Nephron (organoid): ENCODE data around the gene TIMP3.
A peak's percentile ranks its signal among the peaks of the same experiment; 100 is the strongest.

Experiments used
- H3K27ac Mint-ChIP-seq, 3 experiments: 2 replicates each; pipeline ENCODE4 v1.8.0; 2020; ENCODE audit warnings: mixed read lengths in 3 of 3, mild to moderate bottlenecking in 2 of 3, moderate library complexity in 1 of 3
- H3K27me3 Mint-ChIP-seq: 2 replicates; pipeline ENCODE4 v1.8.0; 2021; ENCODE audit warnings: low read depth, mild to moderate bottlenecking, moderate library complexity, mixed read lengths
- H3K36me3 Mint-ChIP-seq: 2 replicates; pipeline ENCODE4 v1.8.0; 2020; ENCODE audit warnings: low read depth, mixed read lengths
- H3K4me1 Mint-ChIP-seq: 2 replicates; pipeline ENCODE4 v1.8.0; 2020; ENCODE audit warnings: mixed read lengths
- H3K4me3 Mint-ChIP-seq, 3 experiments: 2 replicates each; pipeline ENCODE4 v1.8.0; 2020; ENCODE audit warnings: mild to moderate bottlenecking in 3 of 3, mixed read lengths in 3 of 3, moderate library complexity in 2 of 3
- H3K9me3 Mint-ChIP-seq: 2 replicates; pipeline ENCODE4 v1.8.0; 2020; ENCODE audit warnings: mixed read lengths
- TF ChIP-seq, protein P1 (sequence below), 3 experiments: fragments of 200-600 bp; sonication (generic); IDR thresholded peaks; one replicate each; pipeline ENCODE4 v1.5.0; 2021; ENCODE audit warnings: antibody characterized with exemption in 3 of 3; ENCODE audit not compliant: unreplicated experiment in 3 of 3

The TIMP3 gene

DNA sequence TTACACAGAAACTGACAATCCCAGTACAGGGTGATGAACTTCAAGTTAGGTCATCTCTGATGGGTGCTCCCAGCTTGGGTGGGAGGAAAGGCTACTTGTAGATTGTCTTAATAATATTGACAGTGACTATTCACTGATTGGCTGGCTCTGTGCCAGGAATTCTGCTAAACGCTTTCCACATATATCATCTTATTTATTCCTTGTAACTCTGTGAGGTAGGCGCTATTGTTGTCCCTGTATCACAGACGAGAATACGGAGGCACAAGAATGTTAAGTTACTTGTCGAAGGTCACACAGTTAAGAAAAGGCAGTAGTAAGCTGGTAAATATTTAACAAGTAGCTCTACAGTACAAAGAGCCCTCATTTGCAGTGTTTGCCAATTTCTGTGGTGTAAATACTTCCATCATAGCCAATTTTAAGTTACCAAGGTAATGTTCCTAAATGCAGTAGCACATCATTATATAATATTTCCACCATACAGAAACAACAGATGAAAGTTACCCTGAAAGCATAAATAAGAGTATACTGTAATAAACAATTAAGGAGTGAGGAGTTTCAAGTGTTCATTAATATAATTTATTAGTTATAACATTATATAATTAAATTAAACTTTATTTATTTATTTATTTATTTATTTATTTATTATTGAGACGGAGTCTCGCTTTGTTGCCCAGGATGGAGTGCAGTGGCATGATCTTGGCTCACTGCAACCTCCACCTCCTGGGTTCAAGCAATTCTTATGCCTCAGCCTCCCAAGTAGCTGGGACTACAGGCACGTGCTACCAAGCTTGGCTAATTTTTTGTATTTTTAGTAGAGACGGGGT lies 11.5 kb upstream of the TIMP3 start:
- TF ChIP-seq, protein P1, sequence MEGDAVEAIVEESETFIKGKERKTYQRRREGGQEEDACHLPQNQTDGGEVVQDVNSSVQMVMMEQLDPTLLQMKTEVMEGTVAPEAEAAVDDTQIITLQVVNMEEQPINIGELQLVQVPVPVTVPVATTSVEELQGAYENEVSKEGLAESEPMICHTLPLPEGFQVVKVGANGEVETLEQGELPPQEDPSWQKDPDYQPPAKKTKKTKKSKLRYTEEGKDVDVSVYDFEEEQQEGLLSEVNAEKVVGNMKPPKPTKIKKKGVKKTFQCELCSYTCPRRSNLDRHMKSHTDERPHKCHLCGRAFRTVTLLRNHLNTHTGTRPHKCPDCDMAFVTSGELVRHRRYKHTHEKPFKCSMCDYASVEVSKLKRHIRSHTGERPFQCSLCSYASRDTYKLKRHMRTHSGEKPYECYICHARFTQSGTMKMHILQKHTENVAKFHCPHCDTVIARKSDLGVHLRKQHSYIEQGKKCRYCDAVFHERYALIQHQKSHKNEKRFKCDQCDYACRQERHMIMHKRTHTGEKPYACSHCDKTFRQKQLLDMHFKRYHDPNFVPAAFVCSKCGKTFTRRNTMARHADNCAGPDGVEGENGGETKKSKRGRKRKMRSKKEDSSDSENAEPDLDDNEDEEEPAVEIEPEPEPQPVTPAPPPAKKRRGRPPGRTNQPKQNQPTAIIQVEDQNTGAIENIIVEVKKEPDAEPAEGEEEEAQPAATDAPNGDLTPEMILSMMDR (IDR thresholded peaks at IDR 0.05; ENCODE audit: unreplicated experiment in 3 of 3), result no peak
- Mint-ChIP-seq H3K36me3 (no peaks in the 10 kb centered on the region), H3K4me3 (no peak overlapping the region), H3K27ac (no peak overlapping the region), H3K27me3 (peaks cover 10% of the 10 kb centered on the region), H3K9me3 (peaks cover 4% of the 10 kb centered on the region), H3K4me1 (peaks cover 36% of the 10 kb centered on the region)

DNA sequence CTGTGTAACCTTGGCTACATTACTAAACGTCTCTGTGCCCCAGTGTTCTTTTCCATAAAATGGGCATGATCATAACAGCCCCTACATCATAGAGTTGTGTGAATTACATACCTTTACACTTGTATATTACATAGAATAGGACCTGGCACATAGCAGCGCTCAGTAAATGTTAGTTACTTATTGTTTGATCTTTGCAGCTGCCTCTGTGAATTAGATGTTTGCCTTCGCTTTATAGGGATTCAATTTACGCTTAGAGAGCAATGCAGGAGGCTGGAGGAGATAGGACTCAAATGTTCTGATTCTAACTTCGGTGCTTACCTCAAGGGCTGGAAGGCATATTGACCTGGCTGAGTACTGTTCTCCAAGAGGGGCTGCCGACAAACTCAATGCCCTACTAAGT lies 10.4 kb upstream of the TIMP3 start:
- TF ChIP-seq, protein P1 (IDR thresholded peaks at IDR 0.05; ENCODE audit: unreplicated experiment in 3 of 3), result no peak
- Mint-ChIP-seq H3K9me3 (peaks cover 4% of the 10 kb centered on the region), H3K4me1 (peaks cover 40% of the 10 kb centered on the region), H3K4me3 (no peak overlapping the region), H3K27me3 (peaks cover 8% of the 10 kb centered on the region), H3K36me3 (no peaks in the 10 kb centered on the region), H3K27ac (no peak overlapping the region)

DNA sequence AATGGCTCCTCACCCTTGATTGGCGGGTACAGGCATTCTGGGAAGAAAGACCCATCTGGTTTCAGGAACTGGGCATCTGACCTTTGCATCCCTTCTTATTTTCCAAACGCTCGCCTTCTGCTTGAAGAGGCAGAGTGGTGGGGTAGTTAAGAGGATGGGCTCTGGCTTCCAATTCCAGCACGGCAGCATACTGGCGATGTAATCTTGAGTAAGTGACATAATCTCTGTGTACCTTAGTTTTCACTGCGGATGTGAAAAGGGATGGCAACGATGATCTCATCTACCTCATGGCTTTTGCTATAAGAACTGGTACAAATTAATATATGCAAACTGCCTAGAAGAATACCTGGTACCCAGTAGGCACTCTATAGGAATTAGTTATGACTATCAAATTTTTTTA lies 10.0 kb upstream of the TIMP3 start:
- Mint-ChIP-seq H3K27me3 (peaks cover 11% of the 10 kb centered on the region), H3K4me1 (peaks cover 44% of the 10 kb centered on the region), H3K36me3 (no peaks in the 10 kb centered on the region), H3K4me3 (no peak overlapping the region), H3K9me3 (peaks cover 4% of the 10 kb centered on the region), H3K27ac (no peak overlapping the region)
- TF ChIP-seq, protein P1 (IDR thresholded peaks at IDR 0.05; ENCODE audit: unreplicated experiment in 3 of 3), result no peak

DNA sequence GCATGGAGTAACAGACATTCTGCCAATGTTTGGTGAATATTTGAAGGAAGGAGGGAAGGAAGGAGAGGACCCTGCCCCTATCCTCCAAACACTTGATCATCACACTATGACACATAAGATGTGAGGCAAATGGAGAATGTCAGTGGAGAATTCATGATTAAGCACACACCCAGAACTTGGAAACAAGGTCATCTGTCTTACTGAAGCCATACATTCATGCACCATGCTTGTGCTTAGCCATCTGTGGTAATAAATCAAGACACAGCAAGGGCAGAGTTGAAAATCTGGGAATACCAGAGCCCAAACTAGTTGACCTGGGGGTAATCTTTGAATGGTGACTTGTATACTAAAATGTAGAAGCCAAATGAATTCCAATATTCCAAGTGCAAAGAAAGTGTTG lies 7.9 kb upstream of the TIMP3 start:
- Mint-ChIP-seq H3K9me3 (peaks cover 4% of the 10 kb centered on the region), H3K27me3 (peaks cover 10% of the 10 kb centered on the region), H3K36me3 (no peaks in the 10 kb centered on the region), H3K4me1 (peaks cover 46% of the 10 kb centered on the region), H3K27ac (peak overlapping the region in 1 of 3 experiments; percentile 19), H3K4me3 (no peak overlapping the region)
- TF ChIP-seq, protein P1 (IDR thresholded peaks at IDR 0.05; ENCODE audit: unreplicated experiment in 3 of 3), result no peak

DNA sequence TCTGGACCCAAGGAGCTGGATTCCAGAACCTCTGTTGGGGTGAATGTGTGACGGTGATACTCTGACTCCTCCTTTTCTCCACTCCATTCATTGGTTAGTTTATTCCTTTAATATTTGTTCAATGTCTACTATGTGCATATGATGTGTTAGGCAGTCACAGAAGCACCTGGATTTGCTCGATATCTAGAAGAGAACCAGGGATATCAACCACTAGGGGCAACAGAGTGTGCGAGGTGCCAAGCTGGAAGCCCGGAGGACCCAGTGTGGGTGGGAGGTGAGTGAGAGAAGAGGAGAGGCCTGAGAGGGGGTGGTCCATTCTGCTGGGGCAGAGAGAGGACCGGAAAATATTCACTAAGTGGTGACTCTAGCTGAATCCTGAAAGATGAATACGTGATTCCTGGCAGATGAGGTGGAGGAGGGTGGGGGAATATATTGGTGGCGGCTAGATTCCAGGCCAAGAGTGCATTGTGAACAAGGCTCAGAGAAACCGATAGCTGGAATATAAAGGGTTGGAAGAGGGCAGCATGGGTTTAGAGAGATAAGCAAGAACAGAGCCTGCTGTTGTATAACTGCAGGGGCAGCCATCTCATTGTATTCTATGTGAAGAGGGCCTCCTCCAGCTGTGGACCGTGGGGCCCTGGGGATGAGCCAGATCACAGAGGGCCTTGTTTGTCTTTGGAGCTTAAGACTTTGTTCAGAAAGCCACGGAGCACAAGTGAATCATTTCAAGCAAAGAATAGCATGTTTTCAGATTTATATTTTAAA lies 6.9 kb upstream of the TIMP3 start:
- peaks cover 44% of the 10 kb centered on the region for H3K4me1 Mint-ChIP-seq
- H3K9me3 Mint-ChIP-seq, result peaks cover 4% of the 10 kb centered on the region
- TF ChIP-seq, protein P1 (IDR thresholded peaks at IDR 0.05; ENCODE audit: unreplicated experiment in 3 of 3), result no peak
- peak overlapping the region in 2 of 3 experiments; percentile 27 to 47 for H3K27ac Mint-ChIP-seq
- no peak overlapping the region for H3K4me3 Mint-ChIP-seq
- H3K27me3 Mint-ChIP-seq, result peaks cover 15% of the 10 kb centered on the region
- H3K36me3 Mint-ChIP-seq, result no peaks in the 10 kb centered on the region
